Measurements from ENCODE around the gene FNDC10.

DNA sequence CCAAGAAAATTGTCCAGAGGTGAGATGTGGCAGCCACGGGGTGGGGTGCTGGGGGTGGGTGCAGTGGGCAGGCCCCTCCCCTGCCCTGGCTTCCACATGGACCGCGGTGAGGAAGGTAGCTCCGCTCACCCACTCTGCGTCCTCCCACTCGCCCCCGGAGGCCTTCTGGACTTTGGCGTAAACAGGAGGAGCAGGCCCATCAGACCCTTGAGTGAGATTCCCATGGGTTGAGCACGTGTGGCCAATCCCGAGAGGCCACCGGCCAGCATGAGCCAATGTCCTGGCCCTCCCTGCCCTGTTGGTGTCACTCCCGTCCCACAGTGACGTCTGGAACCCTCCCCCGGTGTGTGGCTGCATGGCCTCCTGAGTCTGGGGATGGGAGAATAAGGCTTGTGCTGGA, 51.3 kb downstream of the FNDC10 start:
- TF ChIP-seq, protein P1, sequence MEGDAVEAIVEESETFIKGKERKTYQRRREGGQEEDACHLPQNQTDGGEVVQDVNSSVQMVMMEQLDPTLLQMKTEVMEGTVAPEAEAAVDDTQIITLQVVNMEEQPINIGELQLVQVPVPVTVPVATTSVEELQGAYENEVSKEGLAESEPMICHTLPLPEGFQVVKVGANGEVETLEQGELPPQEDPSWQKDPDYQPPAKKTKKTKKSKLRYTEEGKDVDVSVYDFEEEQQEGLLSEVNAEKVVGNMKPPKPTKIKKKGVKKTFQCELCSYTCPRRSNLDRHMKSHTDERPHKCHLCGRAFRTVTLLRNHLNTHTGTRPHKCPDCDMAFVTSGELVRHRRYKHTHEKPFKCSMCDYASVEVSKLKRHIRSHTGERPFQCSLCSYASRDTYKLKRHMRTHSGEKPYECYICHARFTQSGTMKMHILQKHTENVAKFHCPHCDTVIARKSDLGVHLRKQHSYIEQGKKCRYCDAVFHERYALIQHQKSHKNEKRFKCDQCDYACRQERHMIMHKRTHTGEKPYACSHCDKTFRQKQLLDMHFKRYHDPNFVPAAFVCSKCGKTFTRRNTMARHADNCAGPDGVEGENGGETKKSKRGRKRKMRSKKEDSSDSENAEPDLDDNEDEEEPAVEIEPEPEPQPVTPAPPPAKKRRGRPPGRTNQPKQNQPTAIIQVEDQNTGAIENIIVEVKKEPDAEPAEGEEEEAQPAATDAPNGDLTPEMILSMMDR (IDR thresholded peaks at IDR 0.05; ENCODE audit: poor library complexity): no peak
- TF ChIP-seq EZH2 (IDR thresholded peaks at IDR 0.05; ENCODE audit: borderline replicate concordance): no peak

All from hepatocyte (in vitro differentiated cells).